ENCODE results near the gene DLGAP1. TPM values are rescaled to one million over a fixed set of nuclear protein-coding genes. Genes with fewer than 3 reads are reported as not detected.
"Not testable (repeated sequence)": the region's sequence is repeated elsewhere in the genome, so short reads cannot be mapped to it uniquely, and the experiment has no call there.

Gene DLGAP1
- total RNA-seq, 1 donor from 2014 or later, result not detected

DNA sequence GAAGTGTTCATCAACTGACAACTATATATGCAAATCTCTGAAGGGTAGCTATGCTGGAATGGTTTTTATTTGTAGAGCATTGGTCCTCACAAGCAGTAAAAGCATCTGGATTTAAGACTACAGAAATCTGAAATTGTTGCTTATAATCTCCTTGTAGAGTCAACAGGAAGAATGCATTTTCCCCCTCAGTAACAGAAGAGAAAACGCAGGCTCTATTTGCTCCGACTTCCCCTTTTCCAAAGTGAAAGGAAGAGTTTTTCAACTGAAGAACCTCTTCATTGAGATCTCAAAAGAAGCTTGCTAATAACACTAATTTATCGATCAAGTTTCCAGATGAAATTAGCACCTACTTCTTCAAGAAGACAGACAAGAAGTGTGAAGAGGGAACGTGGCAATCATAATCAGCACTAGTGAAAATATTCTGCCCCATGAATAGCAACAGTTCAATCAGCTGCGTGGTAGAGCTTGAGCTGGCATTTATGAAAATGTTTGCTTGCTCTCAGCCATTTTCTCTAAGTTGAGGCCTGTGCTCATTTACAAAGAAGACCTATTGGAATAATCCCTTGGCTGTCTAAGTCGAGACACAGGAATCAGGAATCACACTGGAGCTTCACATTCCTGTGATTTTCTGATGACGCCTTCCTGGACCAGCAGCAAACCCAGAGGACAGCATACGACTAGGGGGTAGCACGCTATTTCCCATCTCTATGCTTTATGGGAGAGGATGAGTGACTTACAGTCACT, 961.4 kb downstream of the DLGAP1 start:
- intact Hi-C loops (cut with micrococcal nuclease), result no loop called here

DNA sequence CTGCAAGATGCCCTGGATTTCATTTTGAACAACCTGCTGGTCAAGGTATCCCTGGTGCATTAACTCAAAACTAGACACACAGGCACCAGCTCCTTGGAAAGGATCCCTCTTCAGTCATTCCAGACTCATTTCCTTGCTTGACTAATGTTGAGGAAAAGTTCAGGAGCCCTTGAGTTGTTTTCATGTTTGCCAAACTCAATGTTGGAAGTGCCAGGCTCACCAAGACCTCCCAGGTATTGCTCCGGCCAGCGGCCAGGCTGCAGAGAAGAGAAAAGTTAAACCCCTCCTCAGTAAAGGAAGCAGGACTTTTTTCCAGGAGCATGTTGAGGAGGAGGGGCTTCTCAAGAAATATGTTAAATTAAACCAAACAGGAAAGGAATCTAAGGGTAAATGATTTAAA, 962.4 kb downstream of the DLGAP1 start:
- intact Hi-C loops (cut with micrococcal nuclease), result no loop called here

DNA sequence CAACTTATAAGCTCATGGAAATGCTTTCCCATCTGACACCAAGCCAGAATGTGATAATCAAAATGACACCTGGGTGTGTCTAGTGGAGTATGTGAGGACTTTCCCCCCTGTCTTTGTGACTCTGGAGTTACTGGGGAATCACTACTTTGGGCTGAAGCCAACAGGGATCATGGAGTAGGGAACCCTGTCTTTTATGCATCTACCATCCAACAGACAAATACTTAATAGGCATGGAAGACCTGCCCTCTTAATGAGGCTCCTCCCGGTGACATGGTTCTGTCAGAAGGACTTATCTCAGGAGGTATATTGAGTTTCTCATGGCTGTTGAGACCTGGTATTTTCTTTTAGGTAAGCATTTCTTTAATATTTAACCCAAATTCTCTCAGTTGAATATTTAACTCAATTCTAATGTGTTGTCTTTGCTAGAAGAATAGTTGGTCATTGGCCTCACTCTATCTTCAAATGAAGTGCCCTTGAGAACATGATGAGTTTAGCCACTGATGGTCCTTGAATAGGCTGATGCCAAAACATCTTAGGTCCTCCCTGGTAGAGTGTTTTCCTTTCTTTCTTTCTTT, 963.0 kb downstream of the DLGAP1 start:
- intact Hi-C loops (cut with micrococcal nuclease), result no loop called here

DNA sequence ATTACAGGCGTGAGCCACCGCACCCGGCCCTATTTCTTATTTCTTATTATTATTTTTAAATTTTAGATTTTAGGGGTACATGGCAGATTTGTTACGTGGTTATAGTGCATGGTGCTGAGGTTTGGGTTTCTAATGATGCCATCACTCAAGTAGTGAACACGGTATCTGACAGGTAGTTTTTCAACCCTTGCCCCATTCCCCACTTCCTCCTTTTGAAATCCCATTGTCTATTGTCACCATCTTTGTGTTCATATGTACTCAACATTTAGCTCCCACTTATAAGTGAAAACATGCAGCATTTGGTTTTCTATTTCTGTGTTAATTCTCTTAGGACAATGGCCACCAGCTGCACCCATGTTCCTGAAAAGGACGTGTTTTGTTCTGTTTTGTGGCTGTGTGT, 965.6 kb downstream of the DLGAP1 start:
- intact Hi-C loops (cut with micrococcal nuclease), result no loop called here

GRCh38 chr18:3486512-3486911, 968.6 kb downstream of the DLGAP1 start:
- intact Hi-C loops (cut with micrococcal nuclease), result no loop called here

DNA sequence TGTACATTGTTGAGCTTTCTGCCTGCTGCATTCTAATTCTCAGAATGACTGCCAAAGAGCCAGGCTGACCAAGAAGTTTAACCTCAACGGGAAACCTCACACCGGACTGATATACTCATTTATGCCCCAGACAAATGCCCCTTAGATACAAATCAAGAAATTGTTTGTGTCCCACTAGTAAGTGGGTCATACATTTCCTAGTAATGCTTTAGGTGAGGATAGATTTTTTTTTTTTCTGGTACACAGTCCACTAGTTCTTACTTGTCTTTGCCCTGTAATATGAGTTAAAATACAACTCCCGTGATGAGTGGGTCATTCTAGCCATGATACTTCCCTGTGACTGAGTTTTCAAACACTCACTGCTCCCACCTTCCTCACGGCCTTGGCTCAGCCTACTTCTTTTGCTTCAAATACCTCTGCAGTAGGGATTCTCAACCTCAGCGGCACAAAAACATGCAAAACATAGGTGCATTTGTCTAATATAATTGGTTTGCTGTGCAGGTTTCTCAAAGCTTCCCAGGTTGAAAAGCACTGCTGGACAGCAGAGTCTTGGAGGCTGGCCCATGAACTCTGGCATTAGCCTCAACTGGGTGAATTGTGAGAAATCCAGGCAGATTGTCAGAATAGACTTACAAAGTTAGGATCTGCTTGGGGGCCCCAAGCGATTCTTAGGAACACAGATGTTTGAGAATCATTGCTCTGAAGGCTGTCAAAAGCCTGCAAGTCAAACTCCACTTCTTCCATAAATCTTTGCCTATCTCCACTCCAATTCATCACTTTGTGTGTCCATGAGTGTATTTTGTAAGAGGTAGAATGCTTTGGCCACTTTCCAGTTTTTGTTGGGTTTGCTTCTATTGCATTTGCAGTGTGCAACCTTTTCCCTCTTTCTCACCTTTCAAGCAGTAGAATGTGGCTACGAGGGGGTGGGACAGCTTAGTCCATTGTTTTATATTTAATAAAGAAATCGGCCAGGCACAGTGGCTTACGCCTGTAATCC, 969.7 kb downstream of the DLGAP1 start:
- intact Hi-C loops (cut with micrococcal nuclease), result no loop called here

- intact Hi-C loops (cut with micrococcal nuclease), result no loop called here
These were observed 972.8 kb downstream of the DLGAP1 start for GRCh38 chr18:3482258-3482657.

DNA sequence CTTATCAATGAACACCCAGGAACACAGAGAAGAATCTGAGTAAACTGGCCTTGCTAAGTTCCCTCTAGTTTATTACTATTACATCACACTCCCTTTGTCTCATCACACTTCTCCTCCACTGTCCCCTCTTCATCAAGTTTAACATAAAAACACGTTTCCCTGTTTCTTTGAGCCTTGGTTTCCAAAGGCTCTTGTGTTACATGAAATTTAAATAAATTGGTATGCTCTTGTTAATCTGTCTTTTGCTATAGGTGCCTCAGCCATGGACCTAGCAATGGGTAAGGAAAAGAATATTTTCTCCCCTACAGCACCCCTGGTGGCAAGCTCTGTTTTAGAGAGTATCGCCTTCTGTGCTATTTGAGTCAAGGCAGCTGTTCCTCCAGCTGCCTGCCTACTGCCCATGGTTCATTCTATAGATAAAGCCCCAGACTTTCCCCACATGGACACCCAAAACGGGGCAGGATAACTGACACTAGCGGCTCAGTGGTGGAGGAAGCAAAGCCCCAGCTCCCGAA, 973.4 kb downstream of the DLGAP1 start:
- intact Hi-C loops (cut with micrococcal nuclease), result no loop called here

GRCh38 chr18:3480827-3481573, 974.1 kb downstream of the DLGAP1 start:
- intact Hi-C loops (cut with micrococcal nuclease), result no loop called here

DNA sequence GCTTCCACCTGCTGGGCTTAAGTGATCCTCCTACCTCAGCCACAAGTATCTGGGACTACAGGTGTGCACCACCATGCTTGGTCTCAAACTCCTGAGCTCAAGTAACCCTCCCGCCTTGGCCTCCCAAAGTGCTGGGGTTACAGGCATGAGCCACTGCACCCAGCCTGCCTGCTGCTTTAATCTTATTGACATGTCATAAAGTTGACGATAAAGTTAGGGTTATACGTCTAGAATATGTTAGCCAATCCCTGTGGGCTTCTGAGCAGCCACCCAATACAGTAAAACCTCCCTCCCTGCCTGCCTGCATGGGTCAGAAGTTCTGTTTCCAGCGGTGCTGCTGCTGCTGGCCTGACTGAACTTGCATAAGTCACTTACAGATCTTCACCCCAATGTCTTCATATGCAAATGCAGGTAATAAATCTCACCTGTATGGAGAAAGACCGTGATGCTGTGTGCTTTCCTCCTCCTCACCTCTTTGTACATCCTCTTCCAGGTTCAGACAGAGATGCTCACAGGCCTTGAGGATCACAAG, 975.1 kb downstream of the DLGAP1 start:
- intact Hi-C loops (cut with micrococcal nuclease), result no loop called here

DNA sequence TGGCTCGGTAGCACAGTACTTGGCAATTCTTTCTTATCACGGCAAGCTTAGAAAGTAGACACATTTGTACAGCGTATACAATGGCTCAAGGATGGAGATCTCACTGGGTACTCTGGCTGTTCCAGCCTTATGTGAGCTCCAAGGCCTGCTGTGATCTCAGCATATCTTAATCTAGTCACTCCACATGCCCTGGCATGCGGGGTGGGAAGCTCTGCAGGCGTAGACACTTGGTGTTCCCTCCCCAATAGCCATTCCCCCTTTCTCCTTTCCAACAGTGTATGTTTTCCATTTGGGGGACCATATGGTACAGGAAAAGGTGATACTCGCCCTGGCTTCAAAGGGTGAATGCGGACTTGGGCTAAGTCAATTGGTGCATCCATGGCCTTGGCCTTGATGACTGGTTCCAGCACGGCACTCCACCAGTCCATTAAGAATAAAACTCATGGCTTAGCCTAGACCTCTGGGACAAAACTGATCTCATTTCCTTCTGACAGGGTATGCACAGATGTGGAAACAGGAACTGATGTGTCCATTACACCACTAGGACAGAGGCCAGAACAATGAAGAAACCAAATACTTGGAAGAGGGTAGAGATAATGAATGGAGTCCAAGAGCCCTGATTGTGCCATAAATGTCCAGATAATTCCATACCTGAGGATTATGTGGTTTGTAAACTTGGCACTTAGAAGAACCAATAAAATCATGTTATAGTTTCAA, 976.7 kb downstream of the DLGAP1 start:
- intact Hi-C loops (cut with micrococcal nuclease), result no loop called here

GRCh38 chr18:3472681-3473544, 982.2 kb downstream of the DLGAP1 start:
- intact Hi-C loops (cut with micrococcal nuclease), result no loop called here

DNA sequence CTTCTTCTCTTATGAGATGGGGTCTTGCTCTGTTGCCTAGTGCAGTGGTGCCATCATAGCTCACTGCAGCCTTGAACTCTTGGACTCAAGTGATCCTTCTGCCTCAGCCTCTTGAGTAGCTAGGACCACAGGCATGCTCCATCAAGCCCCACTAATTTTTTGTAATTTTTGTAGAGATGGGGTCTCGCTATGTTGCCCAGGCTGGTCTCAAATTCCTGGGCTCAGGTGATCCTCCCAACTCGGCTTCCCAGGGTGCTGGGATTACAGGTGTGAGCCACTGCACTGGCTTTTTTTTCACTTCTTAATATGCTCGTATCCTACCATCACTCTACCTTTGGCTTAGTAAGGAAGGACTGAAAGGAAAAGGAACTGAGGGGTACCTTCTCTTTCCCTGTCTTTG, 983.0 kb downstream of the DLGAP1 start:
- intact Hi-C loops (cut with micrococcal nuclease), result not testable (repeated sequence)

GRCh38 chr18:3471141-3471648, 983.9 kb downstream of the DLGAP1 start:
- intact Hi-C loops (cut with micrococcal nuclease), result no loop called here

GRCh38 chr18:3468833-3469232, 986.3 kb downstream of the DLGAP1 start:
- intact Hi-C loops (cut with micrococcal nuclease), result no loop called here

GRCh38 chr18:3468066-3468705, 986.9 kb downstream of the DLGAP1 start:
- intact Hi-C loops (cut with micrococcal nuclease), result no loop called here

- intact Hi-C loops (cut with micrococcal nuclease), result no loop called here
These were observed 988.2 kb downstream of the DLGAP1 start for GRCh38 chr18:3466872-3467271.

DNA sequence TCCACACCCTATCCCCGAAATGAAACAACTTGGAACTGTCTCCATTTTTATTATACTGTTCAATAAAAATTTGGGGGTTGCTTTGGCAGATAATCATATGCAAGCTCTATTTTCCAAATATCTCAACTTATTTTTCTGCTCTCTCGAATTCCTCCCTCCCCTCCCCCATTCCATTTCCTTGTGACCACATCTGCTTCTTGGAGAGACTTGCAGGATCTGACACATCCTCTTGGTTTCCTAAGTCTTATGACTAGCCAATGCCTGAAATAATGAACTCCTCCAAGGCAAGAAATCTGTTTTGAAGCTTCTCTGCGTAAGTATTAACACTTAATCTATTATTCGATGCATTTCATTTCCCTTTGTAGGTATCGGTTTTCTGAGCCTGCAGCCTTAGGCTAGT, 989.1 kb downstream of the DLGAP1 start:
- intact Hi-C loops (cut with micrococcal nuclease), result no loop called here
